Stimulated activated memory B cell treated with anti-CD40 and anti-IgM and Interleukin-4, amounts not matched to agents 10 μg/mL and 1 μg/mL and 100 μg/mL, for 72 hours (primary cell): ENCODE data around the gene UBE2S.
"Not testable (repeated sequence)": the region's sequence is repeated elsewhere in the genome, so short reads cannot be mapped to it uniquely, and the experiment has no call there.

Experiments
- ATAC-seq: fragments of 150-1000 bp; cut with Tn5 transposase; 2 replicates; pipeline ENCODE4 v1.10.0; 2021
- H3K27ac Mint-ChIP-seq: one replicate; pipeline ENCODE4 v1.8.0; 2022; ENCODE audit warnings: mild to moderate bottlenecking, mixed read lengths
- H3K27me3 Mint-ChIP-seq: one replicate; pipeline ENCODE4 v1.8.0; 2022; ENCODE audit warnings: mixed read lengths
- H3K36me3 Mint-ChIP-seq: one replicate; pipeline ENCODE4 v1.8.0; 2022; ENCODE audit warnings: mixed read lengths
- H3K4me1 Mint-ChIP-seq: one replicate; pipeline ENCODE4 v1.8.0; 2022; ENCODE audit warnings: mixed read lengths
- H3K4me3 Mint-ChIP-seq: one replicate; pipeline ENCODE4 v1.8.0; 2022; ENCODE audit warnings: mild to moderate bottlenecking, moderate library complexity, mixed read lengths
- H3K9me3 Mint-ChIP-seq: one replicate; pipeline ENCODE4 v1.8.0; 2022; ENCODE audit warnings: mixed read lengths

UBE2S gene

DNA sequence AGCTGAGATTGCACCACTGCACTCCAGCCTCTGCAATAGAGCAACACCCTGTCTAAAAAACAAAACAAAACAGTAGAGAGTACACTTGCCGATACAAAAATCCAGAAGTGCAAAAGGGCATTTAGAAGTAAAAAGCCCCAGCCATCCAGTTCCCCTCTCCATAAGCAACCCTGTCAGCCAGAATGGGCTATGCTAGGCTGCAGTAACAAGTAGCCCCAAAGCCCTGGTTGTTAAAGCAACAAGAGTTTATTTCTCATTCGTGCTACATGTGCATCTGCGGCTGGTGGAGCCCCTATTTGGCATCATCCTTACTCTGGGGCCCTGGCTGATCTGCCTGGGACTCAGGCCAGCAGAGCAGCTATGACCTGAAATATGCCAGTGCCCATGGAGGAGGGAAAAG is 16.9 kb upstream of the UBE2S start:
- no peaks in the 10 kb centered on the region for H3K9me3 Mint-ChIP-seq
- no peak overlapping the region for H3K27ac Mint-ChIP-seq
- H3K4me3 Mint-ChIP-seq, result no peak overlapping the region
- H3K27me3 Mint-ChIP-seq, result peaks cover 41% of the 10 kb centered on the region
- no peak for ATAC-seq
- no peaks in the 10 kb centered on the region for H3K4me1 Mint-ChIP-seq
- H3K36me3 Mint-ChIP-seq, result no peaks in the 10 kb centered on the region

DNA sequence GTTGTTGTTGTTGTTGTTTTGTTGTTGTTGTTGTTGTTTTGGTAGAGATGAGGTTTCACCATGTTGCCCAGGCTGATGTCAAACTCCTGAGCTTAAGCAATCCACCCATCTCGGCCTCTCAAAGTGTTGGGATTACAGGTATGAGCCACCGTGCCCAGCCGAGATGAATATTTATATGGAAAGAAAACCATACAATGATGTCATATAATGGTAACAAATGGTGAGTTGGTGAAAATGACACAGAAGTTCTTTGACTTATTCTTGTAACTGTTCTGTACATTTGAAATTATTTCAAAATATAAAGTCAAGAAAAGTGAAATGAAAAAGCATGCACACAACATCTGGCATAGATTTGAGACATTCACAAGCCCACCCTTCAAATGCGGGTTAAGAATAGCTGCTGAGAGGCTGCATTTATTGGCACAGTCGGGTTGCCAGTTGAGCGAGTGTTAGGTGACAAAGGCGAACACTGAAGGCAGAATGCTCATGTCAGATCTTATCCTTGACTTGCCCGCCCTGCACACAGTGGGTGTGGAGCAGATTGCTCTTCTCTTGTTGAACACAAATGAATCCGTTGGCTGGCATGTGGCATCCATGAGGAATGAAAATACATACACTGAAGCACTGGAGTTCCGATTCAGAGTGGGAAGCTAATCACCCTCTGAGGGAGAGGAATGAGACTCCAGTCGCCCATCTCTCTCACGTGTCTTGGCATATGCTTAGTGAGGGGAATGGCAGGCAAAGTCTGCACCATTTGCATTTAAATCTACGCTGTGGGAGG is 15.8 kb upstream of the UBE2S start:
- Mint-ChIP-seq H3K4me3 (no peak overlapping the region), H3K36me3 (no peaks in the 10 kb centered on the region), H3K27ac (no peak overlapping the region), H3K4me1 (no peaks in the 10 kb centered on the region), H3K27me3 (peaks cover 37% of the 10 kb centered on the region), H3K9me3 (no peaks in the 10 kb centered on the region)
- ATAC-seq, result no peak

DNA sequence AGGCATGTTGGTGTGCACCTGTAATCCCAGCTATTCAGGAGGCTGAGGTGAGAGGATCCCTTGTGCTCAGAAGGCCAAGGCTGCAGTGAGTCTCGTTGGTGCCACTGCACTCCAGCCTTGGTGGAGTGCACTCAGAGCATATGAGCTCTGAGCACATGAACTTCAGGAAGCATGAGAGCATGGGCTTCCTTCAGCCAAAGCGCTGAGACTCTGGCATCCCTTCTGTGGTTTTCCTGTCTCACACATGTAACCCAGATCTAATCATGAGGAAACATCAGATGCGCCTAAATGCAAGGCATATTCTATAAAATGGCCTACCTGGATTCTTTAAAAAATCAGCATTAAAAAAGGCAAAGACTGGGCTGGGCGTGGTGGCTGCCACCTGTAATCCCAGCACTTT is 13.7 kb upstream of the UBE2S start:
- H3K27ac Mint-ChIP-seq, H3K36me3 Mint-ChIP-seq, ATAC-seq, H3K4me3 Mint-ChIP-seq, H3K4me1 Mint-ChIP-seq, H3K9me3 Mint-ChIP-seq: not testable (repeated sequence)
- H3K27me3 Mint-ChIP-seq, result peaks cover 42% of the 10 kb centered on the region

DNA sequence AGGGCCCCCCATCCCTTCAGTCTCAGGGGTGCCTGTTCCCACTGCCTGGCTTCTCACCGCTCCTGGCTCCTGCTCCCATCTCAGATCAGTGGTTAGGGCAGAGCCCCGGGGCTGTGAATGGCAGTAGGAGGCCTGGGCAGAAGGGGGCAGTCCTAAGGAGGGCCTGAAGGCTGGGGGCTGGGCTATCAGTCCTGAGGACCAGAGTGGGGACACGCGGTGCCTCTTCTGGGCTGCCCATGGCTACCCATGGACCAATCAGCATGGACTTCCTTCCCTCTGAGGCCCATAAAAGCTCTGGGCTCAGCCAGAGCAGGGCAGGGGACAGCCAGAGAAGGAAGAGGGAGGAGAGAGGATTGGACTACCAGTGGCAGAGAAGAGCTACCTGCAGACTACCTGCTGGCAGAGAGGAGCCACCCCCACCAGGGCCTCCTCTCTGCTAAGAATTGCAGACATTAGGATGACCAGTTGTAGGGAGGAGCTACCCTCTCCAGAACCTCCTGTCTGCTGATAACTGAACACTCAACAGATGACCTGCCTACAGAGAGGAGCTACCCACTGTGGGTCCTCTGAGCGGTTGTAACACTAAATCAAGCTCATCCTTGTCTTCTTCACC is 12.1 kb upstream of the UBE2S start:
- H3K4me3 Mint-ChIP-seq, result no peak overlapping the region
- peaks cover 34% of the 10 kb centered on the region for H3K27me3 Mint-ChIP-seq
- H3K36me3 Mint-ChIP-seq, result no peaks in the 10 kb centered on the region
- H3K4me1 Mint-ChIP-seq, result no peaks in the 10 kb centered on the region
- no peaks in the 10 kb centered on the region for H3K9me3 Mint-ChIP-seq
- no peak for ATAC-seq
- H3K27ac Mint-ChIP-seq, result no peak overlapping the region

DNA sequence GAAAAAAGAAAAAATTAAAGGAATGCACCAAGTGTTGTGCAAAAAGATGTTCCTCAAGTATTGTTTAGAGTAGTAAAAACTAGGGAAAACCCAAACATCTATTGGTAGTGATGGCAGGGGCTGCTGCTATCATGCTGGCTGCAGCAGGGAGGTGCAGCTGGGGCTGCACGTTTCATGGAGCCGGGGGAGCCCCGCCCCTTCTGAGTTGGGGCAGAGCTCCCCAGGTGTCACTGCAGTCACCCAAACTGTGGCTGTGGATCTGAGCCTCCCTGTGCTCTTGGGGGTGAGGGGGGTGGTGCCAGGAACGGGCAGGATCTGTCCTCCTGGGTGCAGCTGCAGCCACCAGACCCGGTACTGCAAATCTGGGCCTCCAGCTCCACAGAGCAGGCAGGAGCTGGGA is 11.5 kb upstream of the UBE2S start:
- Mint-ChIP-seq H3K27ac (no peak overlapping the region), H3K4me3 (no peak overlapping the region), H3K27me3 (peaks cover 29% of the 10 kb centered on the region), H3K9me3 (no peaks in the 10 kb centered on the region), H3K4me1 (no peaks in the 10 kb centered on the region), H3K36me3 (no peaks in the 10 kb centered on the region)
- ATAC-seq, result no peak

DNA sequence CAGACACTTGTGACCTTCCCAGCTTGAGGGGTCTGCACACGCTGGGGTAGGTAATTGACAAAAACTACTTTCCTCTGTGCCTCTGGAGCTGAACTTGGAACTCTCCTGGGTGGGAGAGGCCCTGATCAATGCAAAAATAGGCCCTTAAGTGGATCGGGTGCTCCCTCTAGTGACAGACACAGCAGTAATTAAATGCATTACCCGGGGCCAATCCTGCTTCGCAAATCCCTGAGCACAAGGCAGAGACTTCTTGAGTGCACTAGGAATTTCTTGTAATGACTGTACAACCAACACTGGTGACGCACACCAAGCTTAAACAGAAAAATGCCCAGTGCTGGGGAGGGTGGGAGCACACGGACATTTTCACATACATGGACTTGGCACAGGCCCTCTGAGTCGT is 10.6 kb upstream of the UBE2S start:
- ATAC-seq, result peak; percentile 43
- H3K4me3 Mint-ChIP-seq, result no peak overlapping the region

GRCh38 chr19:55410168-55410567 is 2.6 kb upstream of the UBE2S start:
- H3K27me3 Mint-ChIP-seq, result no peaks in the 10 kb centered on the region
- H3K4me3 Mint-ChIP-seq, result no peak overlapping the region
- H3K9me3 Mint-ChIP-seq, result no peaks in the 10 kb centered on the region
- peaks cover 17% of the 10 kb centered on the region for H3K4me1 Mint-ChIP-seq
- ATAC-seq, result no peak
- peaks cover 16% of the 10 kb centered on the region for H3K36me3 Mint-ChIP-seq
- no peak overlapping the region for H3K27ac Mint-ChIP-seq

More for the DNA sequence above, 10.6 kb upstream of the UBE2S start:
- no peak overlapping the region for H3K27ac Mint-ChIP-seq
- peaks cover 29% of the 10 kb centered on the region for H3K27me3 Mint-ChIP-seq
- no peaks in the 10 kb centered on the region for H3K9me3 Mint-ChIP-seq
- no peaks in the 10 kb centered on the region for H3K36me3 Mint-ChIP-seq
- H3K4me1 Mint-ChIP-seq, result no peaks in the 10 kb centered on the region

DNA sequence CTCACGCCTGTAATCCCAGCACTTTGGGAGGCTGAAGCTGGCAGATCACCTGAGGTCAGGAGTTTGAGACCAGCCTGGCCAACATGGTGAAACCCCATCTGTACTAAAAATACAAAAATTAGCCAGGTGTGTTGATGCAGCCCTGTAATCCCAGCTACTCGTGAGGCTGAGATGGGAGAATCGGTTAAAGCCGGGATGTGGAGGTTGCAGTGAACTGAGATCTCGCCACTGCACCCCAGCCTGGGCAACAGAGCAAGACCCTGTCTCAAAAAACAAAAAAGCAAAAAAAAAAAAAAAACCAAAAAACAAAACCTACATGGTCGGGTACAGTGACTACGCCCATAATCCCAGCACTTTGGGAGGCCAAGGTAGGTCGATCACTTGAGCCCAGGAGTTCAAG is 1.6 kb upstream of the UBE2S start:
- not testable (repeated sequence) for ATAC-seq
- H3K4me1 Mint-ChIP-seq, result peaks cover 17% of the 10 kb centered on the region

GRCh38 chr19:55408533-55408872 is 915 bp upstream of the UBE2S start:
- H3K36me3 Mint-ChIP-seq, result peaks cover 22% of the 10 kb centered on the region
- H3K27ac Mint-ChIP-seq, result peak overlapping the region; percentile 94
- H3K9me3 Mint-ChIP-seq, result no peaks in the 10 kb centered on the region
- peaks cover 17% of the 10 kb centered on the region for H3K4me1 Mint-ChIP-seq
- no peaks in the 10 kb centered on the region for H3K27me3 Mint-ChIP-seq
- H3K4me3 Mint-ChIP-seq, result peak overlapping the region; percentile 87
- ATAC-seq, result no peak

More for the DNA sequence above, 1.6 kb upstream of the UBE2S start:
- Mint-ChIP-seq H3K4me3 (peak overlapping the region; percentile 87), H3K27ac (peak overlapping the region; percentile 94), H3K36me3 (peaks cover 16% of the 10 kb centered on the region)
- H3K9me3 Mint-ChIP-seq, H3K27me3 Mint-ChIP-seq: not testable (repeated sequence)

DNA sequence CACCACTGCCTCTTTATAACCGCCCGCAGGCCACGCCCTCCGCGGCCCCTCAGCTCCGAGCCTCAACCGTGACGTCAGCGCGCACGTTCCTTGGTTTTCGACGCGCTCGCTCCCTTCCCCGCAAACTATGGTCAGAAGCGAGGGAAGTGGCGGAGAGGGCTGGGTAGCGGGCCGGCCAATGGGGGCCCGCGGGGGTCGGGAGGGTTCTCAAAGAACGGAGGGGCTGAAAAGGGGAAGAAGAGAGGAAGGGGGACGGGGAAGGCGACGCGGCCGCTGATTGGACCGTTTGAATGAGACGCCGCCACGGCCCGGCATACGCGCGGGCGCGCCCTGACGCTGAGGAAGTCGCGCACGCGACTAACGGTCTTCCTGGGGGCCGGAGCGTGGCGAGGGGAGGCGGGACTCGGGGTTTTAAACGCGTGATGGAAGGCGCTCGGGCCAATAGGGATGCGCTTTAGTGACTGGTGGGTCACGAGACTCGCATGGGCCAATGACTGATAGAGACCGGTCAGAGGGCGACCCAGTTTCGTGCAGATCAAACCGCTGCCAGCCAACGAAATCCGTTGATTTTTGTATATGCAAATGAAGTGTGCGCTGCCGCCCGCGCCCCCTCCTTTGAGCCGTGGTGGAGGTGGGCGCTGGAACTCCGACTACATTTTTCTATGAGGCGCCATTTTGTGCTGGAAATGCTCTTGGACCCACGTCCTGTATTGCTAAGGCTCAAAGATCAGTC is 378 bp upstream of the UBE2S start:
- H3K36me3 Mint-ChIP-seq, result peaks cover 28% of the 10 kb centered on the region
- peak overlapping the region; percentile 94 for H3K27ac Mint-ChIP-seq
- ATAC-seq, result peak; percentile 97
- peaks cover 17% of the 10 kb centered on the region for H3K4me1 Mint-ChIP-seq
- no peaks in the 10 kb centered on the region for H3K9me3 Mint-ChIP-seq
- no peaks in the 10 kb centered on the region for H3K27me3 Mint-ChIP-seq
- peak overlapping the region; percentile 87 for H3K4me3 Mint-ChIP-seq

GRCh38 chr19:55406826-55407549 is 600 bp downstream of the UBE2S start:
- Mint-ChIP-seq H3K9me3 (no peaks in the 10 kb centered on the region), H3K36me3 (peaks cover 36% of the 10 kb centered on the region)
- peak; percentile 0 for ATAC-seq

GRCh38 chr19:55406091-55406825 is 1.3 kb downstream of the UBE2S start:
- Mint-ChIP-seq H3K27me3 (no peaks in the 10 kb centered on the region), H3K4me1 (peaks cover 17% of the 10 kb centered on the region), H3K36me3 (peaks cover 41% of the 10 kb centered on the region), H3K4me3 (peak overlapping the region; percentile 87), H3K9me3 (no peaks in the 10 kb centered on the region), H3K27ac (peak overlapping the region; percentile 94)
- no peak for ATAC-seq

More at GRCh38 chr19:55406826-55407549, 600 bp downstream of the UBE2S start:
- Mint-ChIP-seq H3K27ac (peak overlapping the region; percentile 94), H3K4me3 (peak overlapping the region; percentile 87), H3K4me1 (peaks cover 17% of the 10 kb centered on the region), H3K27me3 (no peaks in the 10 kb centered on the region)

DNA sequence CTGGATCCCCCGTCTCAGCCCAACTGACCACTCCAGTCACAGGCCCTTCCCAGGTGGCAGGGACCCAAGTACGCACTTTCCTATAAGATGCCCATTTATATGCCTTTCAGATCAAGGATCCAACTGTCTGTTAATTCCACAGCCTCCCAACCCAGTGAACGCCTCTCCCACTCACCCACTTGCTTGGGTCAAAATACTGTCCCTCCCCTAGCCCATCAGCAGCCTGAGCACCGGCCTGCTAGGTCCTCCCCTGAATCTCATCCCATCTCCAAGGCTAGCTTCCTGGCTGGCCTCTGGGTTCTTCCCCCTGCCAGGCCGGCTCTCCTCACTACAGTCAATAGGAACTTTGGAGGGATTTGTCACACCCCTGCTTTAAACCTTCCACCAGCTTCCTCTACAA is 1.9 kb downstream of the UBE2S start:
- ATAC-seq, result no peak
- H3K4me3 Mint-ChIP-seq, result peak overlapping the region; percentile 1
- peaks cover 45% of the 10 kb centered on the region for H3K36me3 Mint-ChIP-seq
- H3K4me1 Mint-ChIP-seq, result peaks cover 17% of the 10 kb centered on the region
- no peak overlapping the region for H3K27ac Mint-ChIP-seq
- H3K27me3 Mint-ChIP-seq, result no peaks in the 10 kb centered on the region
- H3K9me3 Mint-ChIP-seq, result no peaks in the 10 kb centered on the region

DNA sequence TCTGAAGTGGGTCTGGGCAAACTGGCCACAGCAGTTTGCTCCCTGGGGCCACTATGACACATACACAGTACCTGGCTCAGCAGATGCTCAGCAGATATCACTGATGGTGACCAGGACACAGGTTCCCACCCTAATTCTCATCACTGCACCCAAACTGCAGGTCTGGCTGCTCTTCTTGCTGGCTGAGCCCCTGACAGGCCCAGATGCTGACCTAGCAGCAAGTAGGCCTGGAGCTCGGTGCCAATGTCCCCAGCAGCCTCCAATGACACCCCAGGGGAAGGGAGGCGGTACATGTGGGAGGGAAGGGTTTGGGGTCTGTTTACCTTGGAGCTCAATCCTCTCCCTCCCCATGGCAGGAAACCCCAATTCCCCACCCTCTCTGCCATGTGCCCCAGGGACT is 5.1 kb downstream of the UBE2S start:
- Mint-ChIP-seq H3K4me1 (peaks cover 31% of the 10 kb centered on the region), H3K27me3 (no peaks in the 10 kb centered on the region), H3K36me3 (peaks cover 49% of the 10 kb centered on the region), H3K27ac (no peak overlapping the region), H3K9me3 (peaks cover 2% of the 10 kb centered on the region), H3K4me3 (no peak overlapping the region)
- ATAC-seq, result no peak

- not testable (repeated sequence) for H3K9me3 Mint-ChIP-seq, H3K27ac Mint-ChIP-seq, H3K4me3 Mint-ChIP-seq, H3K27me3 Mint-ChIP-seq, ATAC-seq
- Mint-ChIP-seq H3K4me1 (peaks cover 26% of the 10 kb centered on the region), H3K36me3 (peaks cover 44% of the 10 kb centered on the region)
These were observed 6.2 kb downstream of the UBE2S start for GRCh38 chr19:55401390-55401789.
